NCI-H1694 treated with DMSO at 0.1 percent for 48 hours (cell line): ENCODE measurements around the gene AKAP8.
A peak's percentile ranks its signal among the peaks of the same experiment; 100 is the strongest.
"Not testable (repeated sequence)": the region's sequence is repeated elsewhere in the genome, so short reads cannot be mapped to it uniquely, and the experiment has no call there.

Experiments
- DNase-seq: peaks from one replicate; lab custom pipeline; 2025; lab: John Stamatoyannopoulos, UW

Gene AKAP8

DNA sequence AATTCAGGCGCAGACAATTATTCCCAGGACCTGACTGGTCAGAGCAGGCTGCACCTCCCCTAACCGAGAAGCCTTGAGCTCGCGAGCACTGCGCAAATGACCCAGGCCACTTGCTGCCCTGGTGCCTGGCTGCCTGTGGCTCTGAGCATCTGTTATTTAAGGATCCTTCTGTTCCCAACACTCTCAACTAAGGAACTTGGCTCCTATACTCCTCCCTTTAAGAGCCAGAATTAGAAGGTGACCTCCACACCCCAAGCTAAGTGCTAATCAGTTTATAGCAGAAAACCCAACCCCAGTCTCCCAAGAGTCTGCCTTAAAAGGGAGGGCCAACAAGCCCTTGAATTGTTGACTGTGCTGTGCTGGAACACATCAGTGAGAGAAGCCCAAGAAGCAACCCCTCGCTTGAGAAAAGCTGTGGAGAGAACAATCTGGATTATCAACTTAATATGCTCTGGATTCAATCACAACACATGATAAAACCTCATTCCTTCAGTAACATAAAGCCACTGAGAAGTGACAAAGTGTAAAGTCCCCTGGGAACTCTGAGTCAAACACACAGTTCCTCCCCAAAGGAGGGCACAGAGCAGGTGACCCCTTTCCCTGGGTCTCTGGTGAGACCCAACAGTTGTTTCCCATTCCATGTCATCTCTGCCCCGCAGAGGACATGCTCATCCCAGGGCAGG is 24.7 kb upstream of the AKAP8 start:
- no peak for DNase-seq

DNA sequence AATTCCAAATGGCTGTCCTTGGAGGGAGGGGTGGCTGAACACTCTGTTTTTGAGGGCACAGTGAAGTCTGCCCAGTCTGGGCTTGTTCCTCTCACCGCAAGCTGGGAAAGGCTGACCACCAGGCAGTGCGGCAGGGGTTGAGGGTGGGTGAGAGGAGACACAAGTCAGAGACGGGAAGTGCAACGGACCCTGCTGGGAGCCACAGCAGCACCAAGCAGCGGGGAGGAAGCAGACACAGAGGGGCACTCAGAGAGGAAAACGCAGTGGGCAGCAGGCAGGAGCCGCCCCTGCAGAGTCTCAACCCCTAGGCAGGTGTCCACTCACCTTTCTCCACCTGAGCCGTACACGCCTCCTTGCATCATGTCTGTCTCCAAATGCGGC is 23.6 kb upstream of the AKAP8 start:
- no peak for DNase-seq

DNA sequence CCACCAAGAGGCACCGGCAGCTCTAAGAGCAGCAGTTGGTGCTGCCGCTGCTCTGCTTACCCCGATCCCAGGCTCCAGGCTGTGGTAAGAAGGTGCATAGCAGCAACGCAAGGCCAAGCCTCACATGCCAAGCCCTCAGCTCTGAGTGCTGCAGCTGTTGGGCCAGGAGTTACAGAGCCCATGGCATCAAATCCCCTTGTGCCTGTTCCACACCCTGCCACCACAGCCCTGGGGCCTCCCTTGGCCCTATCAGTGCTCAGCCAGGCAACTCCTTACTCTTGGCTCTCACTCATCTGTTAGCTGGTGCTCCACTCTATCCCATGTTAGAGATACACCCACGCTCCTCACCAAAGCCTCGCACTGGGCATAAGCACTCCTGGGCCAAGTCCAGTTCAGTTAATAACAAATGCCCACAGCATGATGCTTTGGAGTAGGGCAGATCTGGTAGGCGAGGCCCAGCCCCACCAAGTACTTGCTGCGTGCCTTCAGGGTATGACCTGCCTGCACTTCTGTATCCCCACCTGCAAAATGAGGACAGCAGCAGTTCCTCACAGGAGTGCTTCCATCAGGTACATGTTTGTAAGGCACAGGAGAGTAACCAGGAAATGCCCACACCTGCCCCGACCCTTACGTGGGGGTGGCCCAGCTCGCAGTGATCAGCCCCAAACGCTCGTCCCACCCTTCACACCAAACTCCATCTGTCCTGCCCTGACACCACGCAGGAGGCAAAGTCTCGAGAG is 23.0 kb upstream of the AKAP8 start:
- no peak for DNase-seq

DNA sequence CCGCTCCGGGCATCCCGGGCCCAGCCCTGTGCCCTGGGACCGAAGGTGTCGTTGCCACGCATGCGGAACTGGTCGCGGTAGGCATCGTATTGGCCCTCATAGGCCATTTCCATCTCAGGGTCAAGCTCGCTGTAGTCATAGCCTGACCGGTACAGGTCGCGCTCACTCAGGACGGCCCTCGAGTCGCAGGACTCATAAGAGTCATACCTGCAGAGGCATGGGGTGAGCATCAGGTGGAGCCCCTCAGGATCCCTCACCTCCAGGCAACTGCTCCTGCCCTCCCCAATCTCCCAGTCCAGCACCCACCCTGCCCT is 21.8 kb upstream of the AKAP8 start:
- DNase-seq: no peak

DNA sequence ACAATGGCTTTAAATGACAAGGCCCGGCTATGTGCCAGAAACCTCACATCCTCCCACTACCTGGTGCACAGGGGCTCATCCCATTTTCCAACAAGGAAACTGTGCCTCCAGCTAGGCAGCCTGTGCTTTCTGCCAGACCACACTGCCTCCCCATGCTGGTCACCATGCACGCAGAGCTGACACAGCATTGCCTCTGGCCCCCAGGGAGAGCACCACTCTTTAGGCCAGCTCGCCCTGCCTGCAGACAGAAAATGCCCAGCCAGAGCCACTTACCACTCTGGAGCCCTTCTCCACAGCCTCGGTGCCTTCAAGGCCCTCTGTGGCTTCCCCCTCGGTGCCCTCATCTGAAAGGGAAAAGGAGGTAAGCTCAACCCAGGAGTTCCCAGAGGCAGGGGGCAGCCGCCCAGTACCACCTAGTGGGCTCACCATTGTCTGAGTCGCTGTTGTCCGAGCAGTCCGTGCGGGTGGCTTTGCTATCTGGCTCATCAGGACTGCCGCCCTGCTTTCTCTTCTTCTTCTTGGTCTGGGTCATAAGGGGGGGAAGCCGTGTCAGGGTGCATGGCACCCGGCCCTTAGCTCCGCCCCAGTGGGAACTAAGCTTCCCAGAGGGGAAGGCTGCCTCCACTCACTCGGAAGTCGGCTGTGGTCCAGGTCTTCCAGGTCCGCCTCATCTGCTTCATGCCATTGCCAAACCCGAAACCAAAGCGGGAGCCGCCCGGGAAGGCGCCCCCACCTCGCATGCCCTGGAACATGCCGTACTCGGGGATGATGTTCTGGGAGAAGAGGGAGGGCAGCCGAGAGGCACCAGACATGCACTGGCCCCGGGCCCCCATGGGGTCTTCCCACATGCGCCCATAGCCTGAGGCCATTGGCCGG is 21.2 kb upstream of the AKAP8 start:
- no peak for DNase-seq

DNA sequence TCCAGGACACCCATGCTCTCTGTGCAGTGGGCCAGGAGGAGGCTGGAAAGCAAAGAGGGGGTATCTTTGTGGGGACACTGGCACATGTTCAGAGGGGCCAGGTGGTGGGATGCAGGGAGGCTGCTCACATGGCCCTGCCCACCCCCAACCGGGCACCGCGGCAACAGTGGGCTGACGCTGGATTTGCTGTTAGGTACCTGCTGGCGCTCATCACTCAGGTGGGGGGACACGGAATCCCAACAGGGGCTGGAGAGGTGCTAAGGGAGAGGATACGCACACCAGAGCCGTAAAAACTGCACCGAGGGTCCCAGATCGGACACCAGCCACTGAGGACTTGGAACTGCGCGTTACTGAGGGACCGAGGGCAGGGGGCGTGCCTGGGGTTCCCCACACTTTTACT is 20.0 kb upstream of the AKAP8 start:
- DNase-seq: no peak

DNA sequence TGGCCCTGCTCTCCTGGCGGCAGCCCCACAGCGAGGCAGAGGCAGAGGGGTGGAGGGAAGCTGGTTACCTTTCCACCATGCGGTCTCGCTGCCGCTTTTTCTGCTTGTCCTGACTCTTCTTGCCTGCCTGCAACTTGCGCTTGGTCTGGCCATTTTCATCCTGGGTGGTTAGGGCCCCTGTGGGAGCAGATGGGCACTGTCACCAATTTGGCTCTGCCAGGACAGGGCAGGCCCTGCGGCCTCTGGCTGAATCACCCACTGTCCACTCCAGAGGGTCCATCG is 19.6 kb upstream of the AKAP8 start:
- DNase-seq: no peak

DNA sequence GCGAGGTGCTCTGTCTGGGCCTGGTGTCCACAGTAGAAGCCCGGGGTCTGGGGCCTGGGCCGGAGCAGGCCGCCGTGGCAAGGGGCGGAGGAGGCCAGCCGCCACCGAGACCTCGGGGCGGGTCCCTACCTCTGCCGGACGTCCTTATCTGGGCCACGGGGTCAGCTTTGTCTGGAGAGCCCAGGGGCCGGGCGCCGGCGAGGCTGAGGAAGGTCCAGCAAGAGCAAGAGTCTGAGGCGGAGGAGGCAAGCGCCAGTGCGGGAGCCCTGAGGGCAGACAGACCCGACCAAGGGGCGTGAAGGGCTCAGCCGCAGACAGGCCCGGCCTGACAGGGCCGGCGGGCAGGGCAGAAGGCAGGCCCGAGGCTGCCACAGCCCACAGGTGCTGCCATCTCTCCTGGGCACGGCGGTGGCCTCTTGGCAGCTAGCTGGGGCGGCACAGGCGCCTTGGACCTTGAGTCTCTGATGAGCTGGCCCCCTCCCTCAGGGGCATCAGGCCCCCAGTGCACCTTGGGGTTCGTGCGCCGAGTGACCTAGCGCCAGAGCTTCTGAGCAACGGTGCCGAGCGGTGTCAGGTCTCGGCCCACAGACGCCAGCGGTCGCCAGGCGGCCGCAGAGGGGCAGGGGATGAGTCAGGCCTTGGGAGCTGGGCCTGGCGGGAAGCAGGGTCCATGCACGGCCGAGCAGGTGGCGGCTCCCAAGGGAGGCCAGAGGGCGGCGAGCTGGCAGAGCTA is 19.1 kb upstream of the AKAP8 start:
- DNase-seq: no peak

DNA sequence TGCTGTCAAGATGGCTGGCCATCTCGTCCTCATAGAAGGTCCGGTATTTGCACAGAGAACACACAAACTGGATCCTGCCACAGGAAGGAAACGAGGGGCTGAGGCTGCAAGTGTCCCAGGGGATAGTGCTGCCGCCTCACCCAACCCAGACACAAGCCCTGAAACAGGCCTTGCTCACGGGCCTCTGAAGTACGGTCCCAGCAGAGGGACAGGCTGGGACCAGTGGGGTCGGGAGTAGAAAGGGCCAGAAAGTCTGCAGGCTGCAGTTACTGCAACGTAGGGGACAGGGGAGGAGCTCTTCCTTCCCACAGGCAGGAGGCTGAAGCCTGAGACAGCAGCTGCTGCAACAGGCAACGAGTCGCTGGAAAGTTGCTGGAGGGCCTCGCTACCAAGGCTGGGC is 18.2 kb upstream of the AKAP8 start:
- no peak for DNase-seq

DNA sequence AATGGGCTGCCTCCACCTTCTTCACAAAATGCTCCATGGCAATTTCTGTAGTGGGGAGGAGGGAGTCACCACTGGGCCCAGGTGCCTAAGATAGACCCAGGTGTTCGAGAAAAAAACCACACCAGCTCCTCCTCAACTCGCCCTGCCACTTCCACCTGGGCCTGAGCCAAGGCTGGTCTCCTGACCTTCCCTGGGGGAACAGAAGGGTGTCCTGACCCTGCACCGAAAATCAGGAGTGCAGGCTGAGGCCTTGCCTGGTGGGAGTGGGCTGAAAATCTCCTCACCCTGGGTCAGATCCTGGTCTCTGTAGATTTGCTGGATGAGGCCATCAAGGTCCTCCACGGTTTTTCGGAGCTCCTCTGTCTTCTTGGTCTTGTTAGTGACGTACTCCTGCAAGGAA is 17.6 kb upstream of the AKAP8 start:
- DNase-seq: no peak

DNA sequence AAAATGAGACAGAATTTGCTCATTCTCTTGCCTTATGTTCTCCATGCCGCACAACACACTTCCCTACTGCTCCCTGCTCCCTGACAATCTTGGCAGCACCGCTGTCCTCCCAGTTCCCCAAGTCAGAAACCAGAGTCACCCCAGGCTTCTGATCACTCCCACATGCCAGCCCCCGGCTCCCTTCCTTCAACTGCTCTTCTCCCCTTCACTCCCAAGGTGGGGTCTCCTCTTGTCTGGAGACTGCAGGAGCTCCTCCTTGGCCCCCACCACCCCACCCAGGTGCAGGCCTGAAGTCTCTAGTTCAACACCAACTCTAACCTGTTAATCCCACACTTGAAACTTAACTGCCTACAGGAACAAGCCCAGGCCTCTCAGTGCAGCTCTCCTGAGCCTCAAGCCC is 16.8 kb upstream of the AKAP8 start:
- DNase-seq: no peak

DNA sequence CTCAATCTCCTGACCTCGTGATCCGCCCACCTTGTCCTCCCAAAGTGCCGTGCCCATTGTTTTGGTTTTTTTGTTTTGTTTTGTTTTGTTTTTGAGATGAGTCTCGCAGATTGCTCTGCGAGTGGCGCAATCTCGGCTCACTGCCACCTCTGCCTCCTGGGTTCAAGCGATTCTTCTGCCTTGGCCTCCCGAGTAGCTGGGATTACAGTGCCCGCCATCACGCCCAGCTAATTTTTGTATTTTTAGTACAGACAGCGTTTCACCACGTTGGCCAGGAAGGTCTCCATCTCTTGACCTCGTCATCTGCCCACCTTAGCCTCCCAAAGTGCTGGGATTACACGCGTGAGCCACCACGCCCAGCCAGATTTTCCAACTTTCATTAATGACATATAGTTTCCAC is 15.7 kb upstream of the AKAP8 start:
- DNase-seq: not testable (repeated sequence)

DNA sequence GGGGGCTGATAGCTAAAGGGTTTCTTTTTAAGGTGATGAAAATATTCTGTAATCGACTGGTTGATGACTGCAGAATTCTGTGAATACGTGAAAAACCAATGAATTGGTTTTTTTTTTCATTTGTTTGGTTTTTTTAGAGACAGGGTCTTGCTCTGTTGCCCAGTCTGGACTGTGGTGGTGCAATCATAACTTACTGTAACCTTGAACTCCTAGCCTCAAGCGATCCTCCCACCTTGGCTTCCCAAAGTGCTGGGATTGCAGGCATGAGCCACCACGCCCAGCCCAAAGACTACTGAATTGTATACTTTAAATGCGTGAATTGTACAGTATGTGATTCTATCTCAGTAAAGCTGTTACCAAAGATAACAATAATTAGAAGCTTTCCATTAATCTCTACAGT is 14.8 kb upstream of the AKAP8 start:
- no peak for DNase-seq

DNA sequence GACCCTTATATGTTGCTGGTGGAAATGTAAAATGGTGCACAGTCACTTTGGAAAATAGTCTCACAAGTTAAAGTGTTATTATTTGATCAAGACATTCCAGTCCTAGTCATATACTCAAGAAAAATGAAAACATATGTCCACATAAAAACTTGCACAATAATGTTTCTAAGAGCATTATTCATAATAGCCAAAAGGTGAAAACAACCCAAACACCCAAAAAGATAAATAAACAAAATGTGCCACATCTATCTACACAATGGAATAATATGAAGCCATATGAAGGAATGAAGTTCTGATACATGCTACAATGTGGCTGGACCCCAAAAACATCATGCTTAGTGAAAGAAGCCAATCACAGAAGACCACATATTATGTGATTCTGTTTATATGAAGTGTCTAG is 14.4 kb upstream of the AKAP8 start:
- no peak for DNase-seq

DNA sequence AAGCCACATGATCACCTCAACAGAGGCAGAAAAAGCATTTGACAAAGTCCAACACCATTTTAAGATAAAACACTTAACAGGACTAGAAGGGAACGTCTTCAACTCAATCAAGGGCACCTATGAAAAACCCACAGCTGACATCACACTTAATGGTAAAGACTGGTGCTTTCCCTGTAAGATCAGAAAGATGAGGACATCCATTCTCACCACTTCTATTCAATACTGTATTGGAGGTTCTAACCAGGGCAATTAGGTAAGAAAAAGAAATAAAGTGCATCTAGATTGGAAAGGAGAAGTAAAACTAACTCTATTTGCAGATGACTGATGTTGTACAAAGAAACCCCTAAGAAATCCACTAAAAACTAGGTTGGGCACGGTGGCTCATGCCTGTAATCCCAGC is 11.2 kb upstream of the AKAP8 start:
- no peak for DNase-seq

DNA sequence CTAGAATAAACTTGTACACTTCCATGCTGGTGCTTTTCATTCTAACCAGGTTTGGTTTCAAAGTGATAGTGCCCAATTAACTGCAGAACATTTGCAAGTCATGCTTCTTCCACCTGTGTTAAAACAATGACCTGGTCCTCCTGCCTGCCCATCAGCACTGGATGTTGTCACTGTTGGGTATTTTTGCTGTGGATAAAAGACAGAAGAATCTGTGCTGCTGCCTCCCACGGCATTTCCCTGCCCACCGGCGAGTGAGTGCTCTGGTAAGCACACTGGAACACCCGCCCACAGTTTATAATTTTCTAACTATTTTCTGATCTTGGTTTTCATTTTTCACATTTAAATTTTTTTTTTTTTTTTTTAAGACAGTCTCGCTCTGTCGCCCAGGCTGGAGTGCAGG is 2.3 kb upstream of the AKAP8 start:
- no peak for DNase-seq

DNA sequence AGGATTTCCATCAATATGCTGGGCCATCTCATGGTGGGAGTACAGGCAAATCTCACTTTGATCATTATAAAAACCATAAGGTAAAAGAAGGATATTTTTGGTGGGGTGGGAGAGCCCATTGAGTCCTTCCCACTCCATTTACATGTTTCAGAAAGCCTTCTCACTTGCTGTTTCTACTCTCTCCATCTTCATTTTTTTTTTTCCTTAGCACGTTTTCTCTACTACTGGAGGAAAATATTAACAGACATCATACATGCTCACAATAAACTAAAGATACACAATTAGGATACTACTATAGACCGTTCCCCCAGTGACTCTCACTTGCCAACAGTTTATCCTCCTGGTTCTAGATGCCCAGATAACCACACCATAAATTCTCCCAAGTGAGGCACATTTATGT is 1.8 kb upstream of the AKAP8 start:
- DNase-seq: no peak

DNA sequence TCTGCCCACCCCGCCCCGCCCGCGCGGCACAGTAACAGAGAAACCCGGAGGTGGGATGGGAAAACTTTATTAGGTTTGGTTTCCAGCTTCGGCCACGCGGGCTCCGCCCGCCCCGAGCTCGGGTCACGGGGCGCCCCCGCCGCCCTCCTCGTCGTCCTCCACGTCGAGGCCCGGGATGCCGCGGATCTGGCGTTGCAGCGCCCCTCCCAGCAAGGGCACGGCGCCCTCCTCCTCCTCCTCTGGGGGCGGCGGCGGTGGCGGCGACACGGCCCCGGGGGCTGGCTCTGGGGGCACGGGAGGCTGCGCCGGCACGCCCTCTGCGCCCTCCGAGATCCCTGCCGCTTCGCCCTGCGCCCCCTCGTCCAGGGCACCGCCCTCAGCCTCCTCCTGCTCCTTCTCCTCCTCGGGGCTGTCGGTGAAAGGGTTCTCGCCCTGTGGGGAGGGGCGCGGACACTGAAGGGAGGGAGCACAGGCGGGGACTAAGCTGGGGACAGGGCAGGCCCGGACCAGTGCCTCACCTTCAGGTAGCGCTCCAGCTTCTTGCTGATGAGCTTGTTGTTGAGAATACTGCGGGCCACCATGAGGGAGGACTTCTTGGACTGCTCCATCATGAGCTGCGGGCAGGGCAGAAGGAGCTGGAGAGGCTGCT is 536 bp upstream of the AKAP8 start:
- DNase-seq: no peak

DNA sequence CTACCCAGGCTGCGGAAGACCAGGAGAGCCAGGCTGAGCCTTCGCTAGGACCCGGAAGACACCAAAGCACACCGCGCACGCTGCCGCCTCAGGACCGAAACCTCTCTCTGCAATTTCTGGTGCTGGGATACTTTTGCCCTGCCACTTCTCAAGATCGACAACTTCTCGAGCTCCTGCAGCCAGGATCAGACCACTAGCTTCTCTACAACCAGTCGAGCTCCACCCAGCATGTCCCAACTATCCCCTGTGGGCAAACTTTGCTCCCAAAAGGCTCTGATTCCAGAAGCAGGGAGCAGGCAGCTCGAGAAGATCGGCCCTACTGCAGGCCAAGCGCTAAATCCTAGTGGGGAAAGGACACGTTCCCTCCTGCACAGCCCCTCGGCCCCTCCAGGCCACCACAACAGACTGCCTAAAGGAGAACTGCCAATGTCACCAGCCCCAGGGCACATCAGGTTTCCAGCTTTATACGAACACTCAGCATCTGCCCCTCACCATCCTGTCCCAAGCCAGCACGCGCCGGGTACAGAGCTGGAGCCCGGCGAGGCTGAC is 979 bp downstream of the AKAP8 start:
- peak; percentile 7 for DNase-seq

DNA sequence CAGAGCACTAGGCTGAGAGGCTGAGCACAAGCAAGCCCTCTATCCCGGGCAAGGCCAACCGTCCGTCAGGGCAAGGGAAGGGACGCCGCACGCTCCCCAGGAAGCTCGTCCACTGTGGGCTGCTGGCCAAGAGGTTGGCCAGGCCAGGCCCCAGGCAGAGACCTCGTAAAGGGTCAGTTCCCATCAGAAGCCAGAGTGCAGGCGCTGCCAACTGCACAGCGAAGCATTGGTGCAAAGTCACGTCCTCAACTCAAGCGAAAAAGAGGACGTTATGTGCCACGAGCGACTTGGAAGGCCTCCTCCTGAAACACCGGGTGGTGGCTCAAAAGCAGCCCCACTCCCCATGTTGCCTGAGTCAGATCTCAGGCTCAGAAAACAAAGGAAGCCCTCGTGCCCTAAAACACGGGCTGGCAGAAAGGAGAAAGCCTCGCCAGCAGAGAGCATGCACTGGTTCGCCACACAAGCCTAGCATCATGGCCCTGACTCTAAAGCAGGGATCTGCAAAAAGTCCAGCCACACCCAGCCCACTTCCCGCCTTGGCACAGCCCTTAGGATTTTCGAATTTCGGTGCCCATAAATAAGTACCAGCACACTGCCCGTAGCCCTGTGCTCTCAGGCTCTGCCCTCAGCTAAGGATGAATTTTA is 4.7 kb downstream of the AKAP8 start:
- no peak for DNase-seq

DNA sequence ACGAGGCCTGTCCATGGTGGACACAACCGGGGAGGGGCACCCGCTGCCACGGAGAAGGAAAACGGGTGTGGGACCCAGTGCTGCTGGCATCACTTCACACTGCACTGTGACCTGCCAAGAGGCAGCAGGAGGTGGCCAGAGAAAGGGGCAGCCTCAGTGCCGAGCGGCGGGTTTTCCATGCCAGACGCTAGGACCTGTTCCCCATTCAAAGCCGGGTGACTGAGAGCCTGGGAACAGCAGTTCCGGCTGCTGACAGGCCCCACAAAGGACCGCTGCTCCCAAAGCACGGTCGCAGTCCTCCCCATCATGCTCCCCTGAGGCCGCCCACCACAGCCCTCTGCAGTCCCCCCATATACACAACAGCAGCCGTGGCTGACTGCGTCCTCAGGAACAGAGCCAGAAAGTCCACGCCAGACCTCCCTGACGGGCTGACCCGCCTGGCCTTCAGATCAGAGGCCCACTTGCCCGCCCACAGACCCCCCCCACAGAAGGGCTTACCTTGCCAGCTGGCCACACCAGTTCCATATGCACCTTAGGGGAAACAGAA is 5.4 kb downstream of the AKAP8 start:
- no peak for DNase-seq
